Measurements from ENCODE around the gene RLN3.

RLN3 gene

DNA sequence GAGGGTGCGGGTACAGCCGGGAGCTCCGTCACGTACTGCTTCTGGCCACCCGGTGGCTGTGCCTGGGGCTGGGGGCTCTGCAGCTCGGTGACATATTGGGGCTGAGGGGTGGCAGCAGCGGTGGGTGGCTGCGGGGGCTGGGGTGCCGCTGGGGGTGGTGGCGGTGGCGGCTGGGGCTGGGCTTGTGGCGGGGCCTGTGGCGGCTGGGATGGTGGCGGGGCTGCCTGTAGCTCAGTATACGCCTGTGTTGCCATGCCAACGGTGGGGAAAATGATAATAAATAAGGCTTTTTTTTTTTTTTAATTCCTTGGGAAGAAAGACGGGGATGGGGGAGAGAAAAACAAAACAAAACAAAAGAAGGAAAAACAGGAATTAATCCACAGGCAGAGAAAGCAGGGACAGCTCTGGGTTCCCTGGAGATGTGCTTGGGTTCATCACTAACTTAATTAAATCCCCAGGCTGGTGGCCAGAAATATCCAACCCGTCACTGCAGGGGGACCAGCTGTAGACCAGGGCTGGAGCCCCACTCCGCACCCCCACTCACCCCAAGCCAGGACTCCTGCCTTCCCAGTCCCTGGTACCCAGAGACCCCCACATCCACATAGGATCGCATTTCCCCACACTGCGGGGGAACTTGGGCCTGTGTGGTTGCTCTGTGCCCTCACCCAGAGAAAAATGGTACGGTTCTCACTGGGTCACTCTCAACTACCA lies 34.2 kb upstream of the RLN3 start:
- TF ChIP-seq, protein P1, sequence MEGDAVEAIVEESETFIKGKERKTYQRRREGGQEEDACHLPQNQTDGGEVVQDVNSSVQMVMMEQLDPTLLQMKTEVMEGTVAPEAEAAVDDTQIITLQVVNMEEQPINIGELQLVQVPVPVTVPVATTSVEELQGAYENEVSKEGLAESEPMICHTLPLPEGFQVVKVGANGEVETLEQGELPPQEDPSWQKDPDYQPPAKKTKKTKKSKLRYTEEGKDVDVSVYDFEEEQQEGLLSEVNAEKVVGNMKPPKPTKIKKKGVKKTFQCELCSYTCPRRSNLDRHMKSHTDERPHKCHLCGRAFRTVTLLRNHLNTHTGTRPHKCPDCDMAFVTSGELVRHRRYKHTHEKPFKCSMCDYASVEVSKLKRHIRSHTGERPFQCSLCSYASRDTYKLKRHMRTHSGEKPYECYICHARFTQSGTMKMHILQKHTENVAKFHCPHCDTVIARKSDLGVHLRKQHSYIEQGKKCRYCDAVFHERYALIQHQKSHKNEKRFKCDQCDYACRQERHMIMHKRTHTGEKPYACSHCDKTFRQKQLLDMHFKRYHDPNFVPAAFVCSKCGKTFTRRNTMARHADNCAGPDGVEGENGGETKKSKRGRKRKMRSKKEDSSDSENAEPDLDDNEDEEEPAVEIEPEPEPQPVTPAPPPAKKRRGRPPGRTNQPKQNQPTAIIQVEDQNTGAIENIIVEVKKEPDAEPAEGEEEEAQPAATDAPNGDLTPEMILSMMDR (IDR thresholded peaks at IDR 0.05; ENCODE audit: insufficient read depth, low read depth, low read length, missing control alignments), result no peak
- no peak for DNase-seq (ENCODE audit: low read depth)
- H3K4me3 ChIP-seq (ENCODE audit: low read length), result no peak overlapping the region

DNA sequence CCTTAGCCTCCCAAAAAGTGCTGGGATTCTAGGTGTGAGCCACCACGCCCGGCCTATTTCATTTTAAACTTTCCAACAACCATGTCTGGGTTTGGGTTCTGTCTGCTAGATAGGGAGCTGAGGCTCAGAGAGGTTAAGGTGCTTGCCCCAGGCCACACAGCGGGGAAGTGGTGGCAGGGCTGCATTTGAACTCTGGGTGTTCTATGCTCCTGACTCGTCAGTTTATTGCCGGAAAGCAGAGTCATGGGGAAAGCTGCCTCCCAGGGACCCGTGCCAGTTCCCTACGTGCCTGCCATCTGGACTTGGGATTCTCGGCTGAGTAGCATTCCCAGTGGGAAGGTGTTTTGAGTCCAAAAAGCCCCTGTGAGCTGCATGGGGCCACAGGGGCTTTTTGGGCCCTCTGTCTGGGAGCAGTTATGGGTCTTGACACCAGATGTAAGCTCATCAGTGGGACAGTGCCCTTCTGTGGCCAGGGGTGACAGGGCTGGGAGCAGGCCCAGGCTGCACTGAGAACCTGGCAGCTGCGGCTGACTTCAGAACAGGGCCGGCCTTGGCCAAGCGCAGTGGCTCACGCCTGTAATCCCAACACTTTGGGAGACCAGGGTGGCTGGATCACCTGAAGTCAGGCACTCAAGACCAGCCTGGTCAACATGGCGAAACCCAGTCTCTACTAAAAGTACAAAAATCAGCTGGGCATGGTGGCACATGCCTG lies 32.8 kb upstream of the RLN3 start:
- H3K4me3 ChIP-seq (ENCODE audit: low read length), result no peak overlapping the region
- no peak for DNase-seq (ENCODE audit: low read depth)
- TF ChIP-seq, protein P1 (IDR thresholded peaks at IDR 0.05; ENCODE audit: insufficient read depth, low read depth, low read length, missing control alignments), result no peak

DNA sequence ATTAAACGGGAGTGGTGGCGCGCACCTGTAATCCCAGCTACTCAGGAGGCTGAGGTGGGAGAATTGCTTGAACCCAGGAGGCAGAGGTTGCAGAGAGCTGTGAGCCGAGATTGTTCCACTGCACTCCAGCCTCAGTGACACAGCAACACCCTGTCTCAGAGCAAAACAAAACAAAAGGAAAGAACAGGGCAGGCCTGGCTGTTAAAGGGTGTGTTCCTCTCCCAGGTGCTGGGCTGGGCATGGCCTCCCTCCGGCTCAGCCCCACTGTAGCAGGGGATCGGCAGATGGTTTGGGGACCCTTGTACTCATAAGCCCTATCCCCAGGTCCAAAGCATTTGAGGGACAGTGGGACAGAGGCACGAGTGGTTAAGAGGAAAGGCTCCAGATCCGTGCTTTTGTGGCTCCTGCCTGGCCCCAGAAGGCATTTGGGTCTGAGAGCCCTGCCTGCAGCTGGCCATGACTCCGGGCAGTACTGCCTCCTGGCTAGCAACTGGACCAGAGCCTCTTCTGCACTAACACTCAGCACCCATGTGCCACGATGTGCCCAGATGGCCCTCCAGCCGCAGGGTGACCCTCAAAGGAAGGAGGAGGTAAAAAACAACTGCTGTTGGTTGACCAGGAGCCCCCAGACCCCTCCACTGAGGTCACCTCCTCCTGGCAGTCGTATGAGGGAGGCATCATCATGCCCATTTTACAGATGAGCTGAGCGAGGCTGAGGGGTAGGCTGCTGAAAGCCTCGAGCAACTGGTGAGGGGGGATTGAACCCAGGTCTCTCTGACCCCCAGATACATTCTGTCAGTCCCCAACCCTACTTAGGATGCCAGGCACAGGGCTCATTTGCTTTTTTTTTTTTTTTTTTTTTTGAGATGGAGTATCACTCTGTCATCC lies 31.8 kb upstream of the RLN3 start:
- TF ChIP-seq, protein P1 (IDR thresholded peaks at IDR 0.05; ENCODE audit: insufficient read depth, low read depth, low read length, missing control alignments), result no peak
- DNase-seq (ENCODE audit: low read depth), result no peak
- no peak overlapping the region for H3K4me3 ChIP-seq (ENCODE audit: low read length)

DNA sequence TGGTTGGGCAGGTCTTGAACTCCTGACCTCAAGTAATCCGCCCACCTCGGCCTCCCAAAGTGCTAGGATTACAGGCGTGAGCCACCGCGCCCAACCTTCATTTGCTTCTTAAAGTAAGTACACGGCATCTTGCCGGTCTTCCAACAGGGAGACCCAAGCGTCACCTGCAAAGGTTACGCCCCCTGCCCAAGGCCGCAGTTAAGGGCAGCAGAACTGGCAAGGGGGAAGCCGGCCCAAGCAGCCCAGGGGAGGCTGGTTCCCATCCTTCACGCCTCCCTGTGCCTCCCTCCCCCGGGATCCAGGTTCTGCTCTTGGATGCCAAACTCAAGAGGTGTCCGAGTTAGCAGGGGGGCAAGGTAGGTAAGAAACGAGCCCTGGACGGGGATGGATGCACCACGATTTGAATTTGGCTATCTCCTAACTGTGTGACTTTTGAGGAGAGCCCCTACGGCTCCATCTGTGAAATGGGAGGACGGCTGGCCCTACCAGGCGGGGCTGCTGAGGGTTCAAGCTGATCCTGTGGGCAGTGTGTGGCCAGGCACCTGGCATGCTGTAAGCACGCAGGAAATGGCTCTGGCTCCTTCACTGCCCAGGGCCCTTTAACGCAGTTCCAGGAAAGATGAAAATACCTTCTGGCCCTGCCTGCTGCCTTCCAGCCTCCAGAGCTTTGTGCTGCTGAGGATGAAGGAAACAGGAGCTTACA lies 30.9 kb upstream of the RLN3 start:
- DNase-seq (ENCODE audit: low read depth), result no peak
- no peak overlapping the region for H3K4me3 ChIP-seq (ENCODE audit: low read length)
- TF ChIP-seq, protein P1 (IDR thresholded peaks at IDR 0.05; ENCODE audit: insufficient read depth, low read depth, low read length, missing control alignments), result no peak

DNA sequence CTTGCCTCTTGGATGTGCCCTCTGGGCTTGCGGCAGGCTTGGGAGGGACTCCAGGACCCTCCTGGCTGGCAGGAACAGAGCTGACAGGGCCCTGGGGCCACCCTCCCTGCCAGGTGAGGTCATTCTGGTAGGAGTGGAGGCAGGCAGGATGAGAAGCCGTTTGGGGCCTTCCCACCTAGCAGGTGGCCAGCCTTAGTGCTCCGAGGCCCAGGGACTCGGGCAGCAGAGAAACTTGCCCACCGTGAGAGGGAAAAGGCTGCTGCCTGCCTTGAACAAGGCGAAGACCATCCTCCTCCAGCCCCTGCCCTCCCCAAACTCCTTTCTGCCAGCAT lies 30.4 kb upstream of the RLN3 start:
- no peak overlapping the region for H3K4me3 ChIP-seq (ENCODE audit: low read length)
- TF ChIP-seq, protein P1 (IDR thresholded peaks at IDR 0.05; ENCODE audit: insufficient read depth, low read depth, low read length, missing control alignments), result no peak
- DNase-seq (ENCODE audit: low read depth), result no peak

DNA sequence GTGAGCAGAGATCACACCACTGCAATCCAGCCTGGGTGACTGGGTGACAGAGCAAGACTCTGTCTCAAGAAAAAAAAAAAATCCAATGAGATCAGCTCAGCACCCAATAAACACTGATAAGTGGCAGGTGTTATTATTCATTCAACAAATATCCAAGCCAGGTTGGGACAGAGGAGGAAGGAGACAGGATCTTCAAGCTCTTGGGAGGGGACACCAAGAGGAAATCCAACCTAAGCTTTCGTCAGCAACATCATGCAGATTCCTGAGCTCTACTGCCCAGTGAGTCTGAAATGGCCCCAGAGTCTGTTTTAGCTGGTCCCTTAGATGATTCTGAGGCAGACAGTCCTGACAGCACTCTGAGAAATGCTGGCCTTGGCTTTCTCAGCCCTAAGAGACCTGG lies 29.5 kb upstream of the RLN3 start:
- no peak for DNase-seq (ENCODE audit: low read depth)
- TF ChIP-seq, protein P1 (IDR thresholded peaks at IDR 0.05; ENCODE audit: insufficient read depth, low read depth, low read length, missing control alignments), result no peak
- no peak overlapping the region for H3K4me3 ChIP-seq (ENCODE audit: low read length)

All from epithelial cell of esophagus (primary cell).